Panc1 (cell line): ENCODE measurements around the gene WDR48. TPM values are rescaled to one million over a fixed set of nuclear protein-coding genes. Genes with fewer than 3 reads are reported as not detected.

Experiments used
- ATAC-seq: fragments of 200-7000 bp; cut with Tn5 transposase; 2 replicates; pipeline ENCODE4 v1.9.1; 2020; ENCODE audit warnings: mild to moderate bottlenecking, moderate library complexity
- BruUV-seq: library from RNA; stranded (reverse); fragments of 400-500 nt; replicated peaks from 2 replicates; lab custom pipeline; 2021; lab: Mats Ljungman, UMichigan
- CTCF ChIA-PET: fragments of 300-600 bp; sonication (Branson Sonifier 250); formaldehyde crosslinking; loops from one replicate; lab custom pipeline; 2022; ENCODE audit warnings: antibody characterized with exemption; lab: Charles Lee
- POLR2A ChIA-PET: fragments of 300-600 bp; sonication (Branson Sonifier 250); formaldehyde crosslinking; loops from one replicate; lab custom pipeline; 2022; ENCODE audit warnings: antibody characterized with exemption; lab: Charles Lee
- DNase-seq: peaks from one replicate; pipeline ENCODE4 v3.0.0-alpha.2; 2010; ENCODE audit warnings: low read depth, low spot score
- H3K27ac ChIP-seq: 2 replicates; pipeline ENCODE4 v1.5.1; 2011; ENCODE audit warnings: mild to moderate bottlenecking, low read length, inconsistent platforms
- H3K27me3 ChIP-seq: fragments of 200-500 bp; sonication (Bioruptor generic); 2 replicates; pipeline ENCODE4 v1.6.0; 2014; ENCODE audit warnings: low read length, inconsistent platforms; ENCODE audit not compliant: control insufficient read depth, insufficient read depth
- H3K36me3 ChIP-seq: fragments of 200-500 bp; sonication (Bioruptor generic); 2 replicates; pipeline ENCODE4 v1.5.1; 2014; ENCODE audit warnings: inconsistent platforms, mild to moderate bottlenecking, low read length, moderate library complexity; ENCODE audit not compliant: control insufficient read depth, insufficient read depth
- H3K4me1 ChIP-seq: 2 replicates; pipeline ENCODE4 v1.5.1; 2011; ENCODE audit warnings: inconsistent platforms, mild to moderate bottlenecking, low read length, moderate library complexity; ENCODE audit not compliant: control insufficient read depth, insufficient read depth
- H3K4me3 ChIP-seq, 2 experiments: 2 replicates each; pipeline ENCODE4 v1.5.1; 2011 to 2012; ENCODE audit warnings: low read depth in 2 of 2, low read length in 2 of 2, mild to moderate bottlenecking in 2 of 2, inconsistent platforms in 1 of 2, moderate library complexity in 1 of 2
- H3K9me3 ChIP-seq: fragments of 200-500 bp; sonication (Bioruptor generic); 2 replicates; pipeline ENCODE4 v1.5.1; 2014; ENCODE audit warnings: low read depth, mild to moderate bottlenecking, inconsistent platforms, low read length, moderate library complexity; ENCODE audit not compliant: control insufficient read depth, insufficient read depth
- CTCF ChIP-seq: fragments of 450-650 bp; IDR thresholded peaks from 2 replicates; pipeline ENCODE4 v1.5.1; 2017; ENCODE audit warnings: mild to moderate bottlenecking
- POLR2AphosphoS5 ChIP-seq: IDR thresholded peaks from 2 replicates; pipeline ENCODE4 v1.6.1; 2012; ENCODE audit warnings: mild to moderate bottlenecking, low read depth, low read length, moderate library complexity
- REST ChIP-seq, 2 experiments: IDR thresholded peaks; 2 replicates each; pipeline ENCODE4 v1.6.1; 2011 to 2012; ENCODE audit warnings: low read depth in 2 of 2, control low read depth in 1 of 2, low read length in 1 of 2, mild to moderate bottlenecking in 1 of 2, moderate library complexity in 1 of 2; ENCODE audit not compliant: insufficient read depth in 1 of 2
- SIN3A ChIP-seq: IDR thresholded peaks from 2 replicates; pipeline ENCODE4 v1.6.1; 2012; ENCODE audit warnings: low read depth, mild to moderate bottlenecking, low read length, moderate library complexity, borderline replicate concordance; ENCODE audit not compliant: insufficient read depth
- TCF7L2 ChIP-seq: IDR thresholded peaks from 2 replicates; pipeline ENCODE4 v1.6.1; 2011; ENCODE audit warnings: mild to moderate bottlenecking, low read depth, low read length, inconsistent platforms
- in situ Hi-C: cut with HindIII; loops from 2 replicates; pipeline ENCODE4 v1.10.0; 2016; ENCODE audit warnings: low sequenced_read_pairs, low pct_unique_long_range_greater_than_20kb
- intact Hi-C: fragments of 100-400 bp; cut with micrococcal nuclease; formaldehyde crosslinking; loops from one replicate; pipeline ENCODE4 v1.10.0; 2022; ENCODE audit not compliant: unreplicated experiment
- total RNA-seq: library from RNA; stranded (reverse); gene quantifications from one replicate; pipeline ENCODE4 v1.2.1, GENCODE V29; 2021; ENCODE audit not compliant: unreplicated experiment

WDR48 gene
- total RNA-seq, 1 experiment from 2014 or later: 15.7 TPM

GRCh38 chr3:39135170-39135805 is 83.5 kb downstream of the WDR48 start:
- no peaks in the 10 kb centered on the region for H3K4me1 ChIP-seq
- CTCF ChIA-PET: no interaction called here
- DNase-seq (no peak), ATAC-seq (no peak)
- no peak overlapping the region for H3K4me3 ChIP-seq
- H3K36me3 ChIP-seq: no peaks in the 10 kb centered on the region
- POLR2A ChIA-PET: no interaction called here
- BruUV-seq: no TSS peak
- TF ChIP-seq REST (IDR thresholded peaks at IDR 0.05; ENCODE audit: insufficient read depth in 1 of 2, low read depth in 2 of 2, low read length in 1 of 2) (no peak), POLR2AphosphoS5 (no peak), TCF7L2 (no peak), CTCF (no peak), SIN3A (no peak)
- in situ Hi-C loops: no loop called here
- H3K27me3 ChIP-seq: no peaks in the 10 kb centered on the region
- intact Hi-C loops: no loop called here
- no peaks in the 10 kb centered on the region for H3K9me3 ChIP-seq
- H3K27ac ChIP-seq: no peak overlapping the region

GRCh38 chr3:39136533-39137434 is 85.0 kb downstream of the WDR48 start:
- no peaks in the 10 kb centered on the region for H3K9me3 ChIP-seq
- CTCF ChIA-PET: no interaction called here
- TF ChIP-seq CTCF (no peak), REST (IDR thresholded peaks at IDR 0.05; ENCODE audit: insufficient read depth in 1 of 2, low read depth in 2 of 2, low read length in 1 of 2) (no peak)
- no peak overlapping the region for H3K27ac ChIP-seq
- intact Hi-C loops: no loop called here
- H3K4me1 ChIP-seq: no peaks in the 10 kb centered on the region
- BruUV-seq: no TSS peak
- POLR2A ChIA-PET: no interaction called here
- no peaks in the 10 kb centered on the region for H3K27me3 ChIP-seq
- DNase-seq: no peak
- H3K4me3 ChIP-seq: no peak overlapping the region
- no peak for ATAC-seq
- H3K36me3 ChIP-seq: no peaks in the 10 kb centered on the region
- in situ Hi-C loops: no loop called here
